ENCODE results near the gene DDX24.
A peak's percentile ranks its signal among the peaks of the same experiment; 100 is the strongest.
"Not testable (repeated sequence)": the region's sequence is repeated elsewhere in the genome, so short reads cannot be mapped to it uniquely, and the experiment has no call there.

The DDX24 gene

DNA sequence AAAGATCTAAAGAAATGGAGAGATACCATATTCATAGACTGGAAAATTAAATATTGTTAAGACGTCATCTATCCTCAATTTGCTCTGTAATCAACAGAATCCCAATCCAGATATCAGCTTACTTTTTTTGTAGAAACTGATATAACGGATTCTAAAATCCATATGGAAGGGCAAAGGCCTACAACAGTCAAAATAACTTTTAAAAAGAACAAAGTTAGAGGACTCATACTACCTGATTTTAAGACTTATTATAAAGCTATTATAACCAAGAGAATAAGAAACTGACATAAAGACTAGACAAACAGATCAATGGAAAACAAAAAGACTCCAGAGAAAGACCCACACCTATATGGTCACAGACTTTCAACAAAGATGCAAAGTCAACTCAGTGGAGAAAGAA lies 6.0 kb downstream of the DDX24 start:
- Mint-ChIP-seq H3K9me3 (peaks cover 45% of the 10 kb centered on the region), H3K27me3 (ENCODE audit: low read depth) (no peaks in the 10 kb centered on the region), H3K4me3 (no peak overlapping the region), H3K4me1 (peaks cover 25% of the 10 kb centered on the region), H3K36me3 (ENCODE audit: low read depth) (peaks cover 87% of the 10 kb centered on the region), H3K27ac (no peak overlapping the region)
- no peak for TF ChIP-seq CTCF (IDR thresholded peaks at IDR 0.05; ENCODE audit: unreplicated experiment in 3 of 3)

GRCh38 chr14:94074534-94074933 lies 6.5 kb downstream of the DDX24 start:
- no peak for TF ChIP-seq CTCF (IDR thresholded peaks at IDR 0.05; ENCODE audit: unreplicated experiment in 3 of 3)
- Mint-ChIP-seq H3K27me3 (ENCODE audit: low read depth) (no peaks in the 10 kb centered on the region), H3K27ac (no peak overlapping the region), H3K4me1 (peaks cover 22% of the 10 kb centered on the region), H3K4me3 (no peak overlapping the region), H3K36me3 (ENCODE audit: low read depth) (peaks cover 89% of the 10 kb centered on the region), H3K9me3 (peaks cover 49% of the 10 kb centered on the region)

GRCh38 chr14:94072076-94072475 lies 8.9 kb downstream of the DDX24 start:
- not testable (repeated sequence) for H3K27me3 Mint-ChIP-seq (ENCODE audit: low read depth); H3K4me1 Mint-ChIP-seq; H3K27ac Mint-ChIP-seq; H3K4me3 Mint-ChIP-seq
- H3K9me3 Mint-ChIP-seq = peaks cover 63% of the 10 kb centered on the region
- peaks cover 87% of the 10 kb centered on the region for H3K36me3 Mint-ChIP-seq (ENCODE audit: low read depth)

GRCh38 chr14:94066089-94066676 lies 14.8 kb downstream of the DDX24 start:
- Mint-ChIP-seq H3K4me3 (no peak overlapping the region), H3K36me3 (ENCODE audit: low read depth) (peaks cover 82% of the 10 kb centered on the region), H3K4me1 (peaks cover 9% of the 10 kb centered on the region), H3K9me3 (peaks cover 48% of the 10 kb centered on the region), H3K27me3 (ENCODE audit: low read depth) (no peaks in the 10 kb centered on the region), H3K27ac (peak overlapping the region in 2 of 3 experiments; percentile 35 to 67)
- TF ChIP-seq CTCF (IDR thresholded peaks at IDR 0.05; ENCODE audit: unreplicated experiment in 3 of 3) = no peak

DNA sequence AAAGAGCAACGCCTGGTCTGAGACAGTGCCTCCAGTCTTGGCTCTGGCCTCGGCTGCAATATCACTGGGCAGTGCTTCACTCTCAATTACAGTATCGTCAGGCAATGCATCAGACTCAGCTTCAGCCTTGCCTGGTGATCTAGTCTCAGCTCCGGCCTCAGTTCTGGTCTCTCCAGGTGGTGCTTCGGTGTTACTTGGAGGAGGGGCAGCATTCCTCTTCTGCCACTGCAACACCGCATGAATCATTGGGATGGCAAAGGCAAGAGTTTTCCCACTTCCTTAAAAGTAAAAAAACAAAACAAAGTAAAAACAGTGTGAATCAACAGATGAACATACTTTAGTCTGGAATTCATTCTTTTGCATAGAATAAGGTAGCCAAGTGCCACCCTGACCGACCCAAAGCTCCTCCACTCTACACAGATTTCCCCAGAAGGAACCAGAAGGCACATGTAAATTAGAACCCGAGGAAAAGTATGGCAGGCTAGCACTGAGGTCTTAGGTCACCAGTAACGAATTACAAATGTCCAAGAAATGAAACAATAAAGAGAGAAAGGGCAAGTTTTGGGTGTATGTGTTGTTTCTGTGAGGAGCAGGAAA lies 18.6 kb downstream of the DDX24 start:
- TF ChIP-seq CTCF (IDR thresholded peaks at IDR 0.05; ENCODE audit: unreplicated experiment in 3 of 3) = no peak
- no peak overlapping the region for H3K4me3 Mint-ChIP-seq
- H3K4me1 Mint-ChIP-seq = peaks cover 9% of the 10 kb centered on the region
- H3K27me3 Mint-ChIP-seq (ENCODE audit: low read depth) = no peaks in the 10 kb centered on the region
- peaks cover 75% of the 10 kb centered on the region for H3K36me3 Mint-ChIP-seq (ENCODE audit: low read depth)
- peaks cover 13% of the 10 kb centered on the region for H3K9me3 Mint-ChIP-seq
- no peak overlapping the region for H3K27ac Mint-ChIP-seq

DNA sequence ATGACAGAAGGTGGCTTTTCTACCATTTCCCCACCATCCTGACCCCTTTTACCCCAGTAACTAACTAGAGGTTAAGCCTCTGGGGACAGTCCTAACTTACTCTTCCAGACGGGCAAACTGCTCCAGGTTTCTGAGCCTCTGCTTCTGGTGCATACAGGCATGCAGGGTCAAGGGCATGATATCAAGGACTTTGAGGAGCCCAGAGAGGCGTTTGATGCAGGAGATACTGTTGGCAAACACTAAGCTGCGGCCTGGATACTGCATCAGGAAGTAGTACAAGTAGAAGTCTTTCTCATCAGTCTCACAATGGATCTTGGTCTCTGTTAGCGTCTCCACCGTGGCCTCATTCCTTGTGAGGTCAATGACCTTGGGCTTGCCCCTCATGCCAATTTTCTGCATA lies 21.0 kb downstream of the DDX24 start:
- no peaks in the 10 kb centered on the region for H3K9me3 Mint-ChIP-seq
- TF ChIP-seq CTCF (IDR thresholded peaks at IDR 0.05; ENCODE audit: unreplicated experiment in 3 of 3) = no peak
- peaks cover 5% of the 10 kb centered on the region for H3K4me1 Mint-ChIP-seq
- no peaks in the 10 kb centered on the region for H3K27me3 Mint-ChIP-seq (ENCODE audit: low read depth)
- no peak overlapping the region for H3K27ac Mint-ChIP-seq
- H3K36me3 Mint-ChIP-seq (ENCODE audit: low read depth) = peaks cover 75% of the 10 kb centered on the region
- no peak overlapping the region for H3K4me3 Mint-ChIP-seq
